ENCODE results near the gene PIK3C2B.

Gene PIK3C2B

GRCh38 chr1:204455063-204455830, 39.4 kb downstream of the PIK3C2B start:
- POLR2A ChIA-PET: no interaction called here
- TF ChIP-seq CTBP1 (IDR thresholded peaks at IDR 0.05; ENCODE audit: borderline replicate concordance) (no peak), FOXK2 (IDR thresholded peaks at IDR 0.05) (no peak), LEF1 (IDR thresholded peaks at IDR 0.05; ENCODE audit: borderline replicate concordance) (no peak)
- no peak for DNase-seq (ENCODE audit: extremely low spot score)
- CTCF ChIA-PET: interaction anchor here (2.3 kb wide), 1 partner anchor 9 kb away, joined by 9 read pairs; no protein-coding TSS in a partner anchor

DNA sequence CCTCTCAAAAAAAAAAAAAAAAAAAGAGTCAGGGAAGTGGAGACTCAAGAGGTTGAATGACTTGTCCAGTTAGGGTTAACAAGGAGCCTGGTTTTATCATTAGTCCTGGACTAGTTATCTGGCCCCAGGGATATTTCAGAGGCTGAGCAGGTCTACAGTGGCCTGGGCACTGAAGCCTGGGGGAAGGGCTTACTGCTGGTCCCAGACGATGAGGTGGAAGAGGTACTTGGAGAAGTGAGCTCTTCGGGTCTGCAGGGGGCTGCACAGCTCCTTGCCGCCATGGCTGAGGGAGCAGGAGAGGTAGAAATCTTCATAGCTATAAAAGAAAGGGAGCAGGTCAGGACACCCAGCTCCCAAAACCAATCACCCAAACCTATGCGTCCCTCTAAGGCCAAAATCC, 40.1 kb downstream of the PIK3C2B start:
- POLR2A ChIA-PET: no interaction called here
- CTCF ChIA-PET: interaction anchor here (0.7 kb wide), 1 partner anchor 9 kb away, joined by 3 read pairs; no protein-coding TSS in a partner anchor
- TF ChIP-seq SP1 (IDR thresholded peaks at IDR 0.05) (no peak), CTBP1 (IDR thresholded peaks at IDR 0.05; ENCODE audit: borderline replicate concordance) (no peak), ZNF384 (IDR thresholded peaks at IDR 0.05) (no peak), ARNT (IDR thresholded peaks at IDR 0.05) (no peak), FOXA1 (IDR thresholded peaks at IDR 0.05) (no peak), HDGF (IDR thresholded peaks at IDR 0.05; ENCODE audit: borderline replicate concordance) (no peak), BHLHE40 (IDR thresholded peaks at IDR 0.05; ENCODE audit: borderline replicate concordance) (no peak), SUZ12 (IDR thresholded peaks at IDR 0.05) (no peak), FOXM1 (IDR thresholded peaks at IDR 0.05; ENCODE audit: borderline replicate concordance) (no peak), FOXK2 (IDR thresholded peaks at IDR 0.05) (no peak), TARDBP (IDR thresholded peaks at IDR 0.05) (no peak), L3MBTL2 (conservative IDR thresholded peaks at IDR 0.05) (no peak), LEF1 (IDR thresholded peaks at IDR 0.05; ENCODE audit: borderline replicate concordance) (no peak)

DNA sequence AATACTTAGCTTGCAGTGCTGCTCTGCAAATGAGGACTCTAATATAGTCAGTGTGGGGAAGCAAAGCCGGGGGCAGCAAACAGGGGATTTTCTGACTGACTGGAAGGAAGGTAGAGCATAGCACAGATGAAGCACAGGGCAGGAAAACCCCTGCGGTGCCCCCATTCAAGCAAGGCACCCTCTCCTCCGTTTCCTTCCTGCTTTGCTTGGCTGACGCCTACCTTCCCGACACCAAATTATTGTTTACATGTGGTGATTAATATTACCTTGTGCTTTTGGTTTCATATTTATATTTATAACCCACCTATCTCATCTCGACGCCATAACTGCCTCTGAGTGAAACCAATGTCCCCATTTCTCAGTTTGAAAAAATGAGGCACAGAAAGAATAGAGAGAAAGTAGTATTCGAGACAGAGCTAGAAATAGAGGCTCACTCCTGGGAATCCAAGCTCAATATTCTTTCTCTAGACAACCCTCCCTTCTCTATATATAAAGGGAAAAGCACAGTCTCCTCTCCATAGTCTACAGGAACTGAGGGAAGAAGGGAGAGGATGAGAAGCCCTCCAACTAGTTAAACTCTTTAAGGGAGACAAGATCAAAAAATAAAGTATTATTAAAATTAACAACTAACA, 41.3 kb downstream of the PIK3C2B start:
- POLR2A ChIA-PET: no interaction called here
- no peak for DNase-seq (ENCODE audit: extremely low spot score)
- TF ChIP-seq NFRKB (IDR thresholded peaks at IDR 0.05) (no peak), ZNF384 (IDR thresholded peaks at IDR 0.05) (no peak), PKNOX1 (IDR thresholded peaks at IDR 0.05) (no peak), ELF4 (IDR thresholded peaks at IDR 0.05) (no peak), TARDBP (IDR thresholded peaks at IDR 0.05) (no peak), FOXM1 (IDR thresholded peaks at IDR 0.05; ENCODE audit: borderline replicate concordance) (no peak), SUZ12 (IDR thresholded peaks at IDR 0.05) (no peak), FOXA1 (IDR thresholded peaks at IDR 0.05) (no peak), HDGF (IDR thresholded peaks at IDR 0.05; ENCODE audit: borderline replicate concordance) (no peak), SP1 (IDR thresholded peaks at IDR 0.05) (no peak), CTBP1 (IDR thresholded peaks at IDR 0.05; ENCODE audit: borderline replicate concordance) (no peak)
- CTCF ChIA-PET: interaction anchor here (0.6 kb wide), 1 partner anchor 113 kb away, joined by 3 read pairs; no protein-coding TSS in a partner anchor

More for the DNA sequence above, 40.1 kb downstream of the PIK3C2B start:
- DNase-seq (ENCODE audit: extremely low spot score): no peak

GRCh38 chr1:204451352-204452124, 43.1 kb downstream of the PIK3C2B start:
- TF ChIP-seq LEF1 (IDR thresholded peaks at IDR 0.05; ENCODE audit: borderline replicate concordance) (no peak), FOXA1 (IDR thresholded peaks at IDR 0.05) (no peak), L3MBTL2 (conservative IDR thresholded peaks at IDR 0.05) (no peak), FOXK2 (IDR thresholded peaks at IDR 0.05) (no peak), CTBP1 (IDR thresholded peaks at IDR 0.05; ENCODE audit: borderline replicate concordance) (no peak), ZNF384 (IDR thresholded peaks at IDR 0.05) (no peak), ARNT (IDR thresholded peaks at IDR 0.05) (no peak), TARDBP (IDR thresholded peaks at IDR 0.05) (no peak), BHLHE40 (IDR thresholded peaks at IDR 0.05; ENCODE audit: borderline replicate concordance) (no peak)

DNA sequence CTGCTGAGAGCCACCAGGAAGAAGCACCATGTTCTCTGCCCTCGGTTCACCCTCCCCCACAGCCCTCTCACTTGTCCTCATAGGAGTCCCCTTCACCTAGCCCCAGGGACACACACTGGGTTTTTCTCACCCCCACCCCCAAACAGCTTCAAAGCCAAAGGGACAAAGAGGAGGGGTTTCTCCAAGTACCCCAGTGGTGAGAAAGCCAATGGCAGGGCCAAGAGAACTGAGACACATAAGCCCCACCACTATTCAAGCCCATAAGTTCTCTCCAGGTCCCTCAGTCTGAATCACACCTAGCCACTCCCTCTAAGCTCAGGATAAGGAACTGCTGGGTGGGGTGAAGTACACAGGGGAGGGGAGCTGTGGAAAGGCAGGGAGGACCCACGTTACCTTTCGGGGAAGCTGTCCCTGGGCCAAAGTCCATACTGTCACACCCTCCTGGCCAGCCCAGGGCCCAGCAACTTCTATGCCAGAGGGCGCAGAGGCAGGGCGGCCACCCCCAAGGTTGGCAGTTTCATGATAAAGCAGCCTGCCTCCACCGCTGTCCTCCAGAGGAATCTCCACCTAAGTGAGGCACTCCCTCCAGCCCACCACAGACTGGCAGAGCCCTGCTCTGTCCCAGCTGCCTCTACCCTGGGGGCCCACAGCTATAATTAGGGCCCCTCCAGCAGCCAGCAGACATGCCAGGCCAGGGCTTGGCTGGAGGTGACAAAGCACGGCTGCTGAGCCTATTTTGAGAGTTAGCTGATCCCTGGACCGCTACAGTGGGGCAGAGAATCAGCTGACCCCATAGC, 43.9 kb downstream of the PIK3C2B start:
- DNase-seq (ENCODE audit: extremely low spot score): no peak
- ChIA-PET POLR2A (no interaction called here), CTCF (interaction anchor here (0.6 to 0.9 kb wide), 3 partner anchors 20 to 71 kb away, joined by 3 to 10 read pairs (median 3); no protein-coding TSS in a partner anchor)
- no peak for TF ChIP-seq ARNT (IDR thresholded peaks at IDR 0.05)
- no peak for TF ChIP-seq CTBP1 (IDR thresholded peaks at IDR 0.05; ENCODE audit: borderline replicate concordance)
- no peak for TF ChIP-seq SUZ12 (IDR thresholded peaks at IDR 0.05)
- no peak for TF ChIP-seq L3MBTL2 (conservative IDR thresholded peaks at IDR 0.05)
- TF ChIP-seq FOXK2 (IDR thresholded peaks at IDR 0.05): no peak
- no peak for TF ChIP-seq NFRKB (IDR thresholded peaks at IDR 0.05)
- no peak for TF ChIP-seq ELF4 (IDR thresholded peaks at IDR 0.05)
- no peak for TF ChIP-seq BHLHE40 (IDR thresholded peaks at IDR 0.05; ENCODE audit: borderline replicate concordance)

More at GRCh38 chr1:204451352-204452124, 43.1 kb downstream of the PIK3C2B start:
- CTCF ChIA-PET: interaction anchor here (0.6 to 0.9 kb wide), 3 partner anchors 21 to 72 kb away, joined by 3 to 10 read pairs (median 3); no protein-coding TSS in a partner anchor
- DNase-seq (ENCODE audit: extremely low spot score): no peak
- POLR2A ChIA-PET: no interaction called here

DNA sequence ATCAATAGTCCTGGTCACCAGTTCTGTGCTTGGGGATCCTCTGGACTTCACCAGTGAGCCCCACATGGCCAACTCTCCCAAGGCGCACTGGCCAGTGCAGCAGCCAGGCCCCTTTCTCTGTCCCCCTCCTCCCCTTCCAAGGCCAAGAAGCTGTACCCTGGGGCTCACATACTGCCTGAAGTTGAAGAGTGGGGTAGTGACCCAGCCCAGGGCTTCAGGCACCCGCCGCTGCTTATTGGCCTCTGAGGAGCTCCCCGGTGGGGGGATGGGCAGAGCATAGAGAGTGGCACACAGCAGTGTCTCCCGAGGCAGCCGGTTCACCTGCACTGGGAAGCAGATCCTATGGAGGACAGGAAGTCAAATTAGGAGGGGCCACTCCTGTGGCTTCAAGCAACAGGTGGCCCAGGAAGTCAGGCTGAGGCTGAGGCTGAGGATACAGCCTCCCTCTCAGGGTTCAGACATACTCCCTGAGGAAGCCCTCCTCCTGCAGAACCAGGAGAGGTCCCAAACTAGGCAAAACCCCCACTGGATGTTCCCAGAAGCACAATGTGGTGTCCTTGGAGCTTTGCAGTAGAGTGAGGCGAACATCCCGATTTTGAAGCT, 44.8 kb downstream of the PIK3C2B start:
- CTCF ChIA-PET: no interaction called here
- POLR2A ChIA-PET: interaction anchor here (1.0 kb wide), 1 partner anchor 56 kb away, joined by 3 read pairs; no protein-coding TSS in a partner anchor
- no peak for TF ChIP-seq L3MBTL2 (conservative IDR thresholded peaks at IDR 0.05)
- no peak for TF ChIP-seq FOXM1 (IDR thresholded peaks at IDR 0.05; ENCODE audit: borderline replicate concordance)
- TF ChIP-seq FOXA1 (IDR thresholded peaks at IDR 0.05): no peak
- no peak for TF ChIP-seq PKNOX1 (IDR thresholded peaks at IDR 0.05)
- TF ChIP-seq BHLHE40 (IDR thresholded peaks at IDR 0.05; ENCODE audit: borderline replicate concordance): no peak
- no peak for TF ChIP-seq SP1 (IDR thresholded peaks at IDR 0.05)
- TF ChIP-seq FOXK2 (IDR thresholded peaks at IDR 0.05): no peak
- no peak for TF ChIP-seq TARDBP (IDR thresholded peaks at IDR 0.05)
- no peak for TF ChIP-seq ARNT (IDR thresholded peaks at IDR 0.05)
- TF ChIP-seq SUZ12 (IDR thresholded peaks at IDR 0.05): no peak
- no peak for TF ChIP-seq ELF4 (IDR thresholded peaks at IDR 0.05)
- TF ChIP-seq HDGF (IDR thresholded peaks at IDR 0.05; ENCODE audit: borderline replicate concordance): no peak
- no peak for TF ChIP-seq LEF1 (IDR thresholded peaks at IDR 0.05; ENCODE audit: borderline replicate concordance)
- DNase-seq (ENCODE audit: extremely low spot score): no peak
